ENCODE results near the gene FILIP1.
A peak's percentile ranks its signal among the peaks of the same experiment; 100 is the strongest.

FILIP1 gene

DNA sequence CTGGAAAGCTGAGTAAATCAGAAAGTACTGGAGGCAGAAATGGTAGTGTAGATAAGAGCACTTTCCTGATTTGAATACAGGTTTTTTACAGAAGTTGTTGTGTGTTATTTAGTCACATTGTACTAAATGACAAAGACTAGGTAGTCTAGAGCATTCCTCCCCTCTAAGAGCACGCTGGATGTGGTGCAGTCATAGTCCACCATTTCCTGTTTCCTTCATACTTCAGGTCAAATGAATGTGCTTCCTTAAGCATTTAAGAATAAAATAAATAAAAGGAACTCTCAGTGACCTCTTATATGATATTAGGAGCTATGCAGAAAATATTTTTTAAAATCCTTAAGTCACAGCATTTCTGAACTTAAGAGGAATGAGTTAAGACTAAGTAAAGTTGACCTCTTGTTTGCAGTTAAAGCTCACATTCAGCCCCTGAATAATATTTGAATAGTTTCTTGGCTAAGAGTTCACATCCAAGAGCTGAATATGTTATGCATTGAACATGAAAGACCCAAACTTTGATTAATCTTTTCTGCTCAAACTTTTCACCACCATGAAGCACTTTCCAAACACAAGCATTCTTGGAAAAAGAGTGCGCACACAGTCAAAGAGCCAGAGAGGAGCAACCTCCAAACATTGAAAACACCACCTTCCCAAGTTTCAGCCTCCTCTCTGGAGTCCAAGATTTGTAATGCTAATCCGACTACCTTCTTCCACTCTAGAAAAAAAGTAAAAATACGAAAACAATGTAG lies 155.6 kb downstream of the FILIP1 start:
- DNase-seq (ENCODE audit: low spot score) = peak; percentile 30

DNA sequence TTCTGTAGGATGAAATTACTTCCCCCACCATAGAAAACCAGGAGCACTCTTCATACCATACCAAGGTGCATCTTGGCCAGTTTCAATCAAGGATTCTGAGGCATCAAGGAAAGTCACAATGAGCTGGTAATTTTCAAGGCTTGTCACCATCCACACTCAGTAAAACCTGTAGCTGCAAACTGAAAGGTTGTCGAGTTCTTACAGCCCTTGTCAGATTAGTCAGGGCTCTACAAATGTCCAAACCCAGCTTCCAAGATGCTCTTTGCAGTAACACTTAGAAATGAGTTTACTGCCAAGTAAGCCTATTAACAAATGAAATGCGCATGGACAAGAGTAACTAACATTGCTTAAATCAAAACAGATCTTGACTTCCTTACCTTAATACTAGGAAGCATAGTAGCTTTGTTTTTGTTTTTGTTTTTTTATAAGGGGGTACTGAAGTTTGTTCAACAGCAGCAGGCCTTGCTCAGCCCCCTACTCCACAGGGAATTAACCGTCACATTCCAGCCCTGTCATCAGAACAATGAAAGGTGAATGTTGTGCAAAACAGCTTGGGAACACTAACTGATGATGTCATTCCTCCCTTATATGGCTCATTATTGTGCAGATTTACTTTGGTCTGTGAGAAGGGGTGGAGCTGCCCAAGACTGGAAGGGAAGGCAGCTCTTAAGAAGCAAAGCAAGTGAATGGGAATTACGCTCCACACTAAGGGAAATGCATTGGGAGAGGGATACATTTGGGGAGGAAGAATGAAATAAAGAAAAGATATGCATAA lies 159.1 kb downstream of the FILIP1 start:
- peak; percentile 77 for DNase-seq (ENCODE audit: low spot score)

DNA sequence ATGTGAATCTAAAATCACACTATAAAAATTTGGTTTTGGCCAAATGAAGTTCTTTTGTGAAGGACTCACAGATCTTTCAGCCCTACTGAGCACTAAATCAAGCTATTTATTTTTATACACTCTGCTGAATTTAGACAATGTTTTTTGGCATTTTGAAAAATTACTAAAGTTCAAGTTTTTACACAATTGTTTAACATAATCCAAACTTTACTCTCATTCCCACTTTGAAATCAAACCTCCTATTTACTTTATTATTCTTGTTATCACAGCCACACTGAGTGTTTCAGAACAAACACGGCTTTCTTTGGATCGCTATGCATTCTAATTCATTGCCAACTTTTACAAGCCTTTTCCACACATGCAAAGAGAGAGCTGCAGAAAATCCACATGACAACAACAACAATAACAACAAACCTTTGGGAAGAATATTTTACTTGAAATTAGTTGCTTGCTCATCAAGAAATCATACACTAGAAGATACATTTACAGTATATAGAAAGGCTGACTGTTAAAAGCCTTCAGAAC lies 159.9 kb downstream of the FILIP1 start:
- DNase-seq (ENCODE audit: low spot score) = no peak

DNA sequence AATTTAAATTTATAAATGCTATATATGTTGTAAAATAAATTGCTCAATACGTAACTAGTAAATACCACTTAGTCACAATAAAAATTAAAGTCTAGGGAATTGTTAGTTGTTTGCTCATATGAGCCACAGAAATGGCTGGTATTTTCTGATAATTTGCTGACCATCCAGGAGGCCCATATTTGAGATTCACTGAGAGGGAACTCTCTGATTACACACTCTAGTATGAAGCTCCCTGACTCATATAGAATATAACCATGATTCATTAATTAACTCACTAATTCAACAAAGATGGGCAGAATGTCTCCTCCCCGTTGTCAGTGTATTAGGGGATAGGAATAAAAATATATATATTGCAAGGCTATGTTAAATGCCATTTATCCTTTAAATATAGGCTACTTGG lies 162.4 kb downstream of the FILIP1 start:
- DNase-seq (ENCODE audit: low spot score) = no peak

DNA sequence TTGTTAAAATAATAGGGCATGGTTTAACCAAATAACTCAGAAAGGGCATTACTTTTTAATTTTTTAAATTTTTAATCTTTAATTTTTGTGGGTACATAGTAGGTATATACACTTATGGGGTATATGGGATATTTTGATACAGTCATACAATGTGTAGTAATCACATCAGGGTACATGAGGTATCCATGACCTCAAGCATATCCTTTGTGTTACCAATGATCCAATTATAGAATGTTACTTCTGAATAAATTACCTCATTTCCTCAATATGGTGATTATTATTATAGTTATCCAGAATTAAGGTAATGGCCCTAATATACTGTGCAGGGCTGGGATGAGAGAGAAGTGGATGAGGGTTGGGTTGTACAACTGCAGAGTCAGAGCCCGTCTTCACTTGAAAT lies 163.9 kb downstream of the FILIP1 start:
- no peak for DNase-seq (ENCODE audit: low spot score)

DNA sequence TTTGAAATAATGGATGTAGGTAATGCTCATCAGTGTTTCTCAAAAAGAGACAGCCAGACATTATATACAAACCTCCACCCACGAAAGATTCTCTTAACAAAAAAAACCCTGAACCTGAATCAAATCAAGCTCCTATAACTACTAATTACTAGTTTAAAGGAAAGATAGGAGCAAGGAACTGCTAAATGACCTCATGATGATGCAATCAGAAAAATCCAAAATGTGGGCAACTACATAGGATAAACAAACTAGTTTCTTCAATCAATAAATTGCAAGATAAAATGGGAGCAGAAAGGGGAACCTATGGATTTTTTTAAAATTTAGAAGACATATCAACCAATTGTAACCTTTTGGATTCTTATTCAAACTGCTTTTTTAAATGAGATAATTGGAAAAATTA lies 165.8 kb downstream of the FILIP1 start:
- DNase-seq (ENCODE audit: low spot score) = no peak

DNA sequence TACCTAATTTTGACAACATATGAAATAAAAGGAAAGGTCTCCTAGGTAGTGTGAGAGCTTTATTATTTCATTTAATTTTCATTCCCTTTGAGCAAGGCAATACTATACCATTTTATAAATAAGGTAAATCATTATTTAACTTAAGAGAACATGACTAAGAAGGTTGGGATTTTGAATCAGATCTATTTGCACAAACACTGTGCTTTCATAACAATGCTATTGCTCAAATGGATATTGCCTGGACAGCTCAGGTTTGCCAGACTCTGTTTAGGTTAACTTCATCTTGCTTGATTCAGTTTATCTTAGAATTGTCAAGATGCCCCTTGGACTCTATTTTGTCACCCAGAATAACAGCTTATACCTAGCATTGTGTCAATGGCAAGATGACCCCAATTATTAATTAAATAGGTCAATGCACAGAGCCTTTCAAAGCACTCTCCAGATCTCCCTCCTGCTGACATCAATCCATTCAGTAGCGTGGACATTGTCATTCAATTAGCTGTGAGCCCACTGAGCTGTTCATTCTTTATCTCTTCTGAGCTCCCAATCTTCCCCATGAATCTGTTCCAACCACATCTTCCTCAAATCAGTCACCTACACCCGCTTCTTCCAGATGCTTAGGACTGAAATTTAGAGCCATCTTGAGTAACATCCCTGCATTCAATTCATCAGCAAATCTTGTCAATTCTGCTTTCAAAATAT lies 166.9 kb downstream of the FILIP1 start:
- DNase-seq (ENCODE audit: low spot score) = no peak

DNA sequence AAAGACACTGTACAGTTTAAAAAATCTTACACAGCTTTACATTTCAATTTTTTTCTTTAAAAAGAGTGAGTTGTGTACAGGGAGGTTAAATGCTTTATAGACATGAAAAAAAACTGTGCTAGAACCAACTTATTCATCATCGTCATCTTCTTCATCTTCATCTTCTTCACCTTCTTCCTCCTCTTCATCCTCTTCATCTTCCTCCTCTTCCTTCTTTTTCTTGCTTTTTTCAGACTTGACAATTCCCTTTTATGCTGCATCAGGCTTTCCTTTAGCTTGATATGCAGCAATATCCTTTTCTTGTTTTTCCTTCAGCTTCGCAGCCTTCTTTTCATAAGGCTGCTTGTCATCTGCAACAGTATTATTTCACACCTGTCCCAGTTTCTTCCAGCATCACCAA lies 174.7 kb downstream of the FILIP1 start:
- DNase-seq (ENCODE audit: low spot score) = no peak

DNA sequence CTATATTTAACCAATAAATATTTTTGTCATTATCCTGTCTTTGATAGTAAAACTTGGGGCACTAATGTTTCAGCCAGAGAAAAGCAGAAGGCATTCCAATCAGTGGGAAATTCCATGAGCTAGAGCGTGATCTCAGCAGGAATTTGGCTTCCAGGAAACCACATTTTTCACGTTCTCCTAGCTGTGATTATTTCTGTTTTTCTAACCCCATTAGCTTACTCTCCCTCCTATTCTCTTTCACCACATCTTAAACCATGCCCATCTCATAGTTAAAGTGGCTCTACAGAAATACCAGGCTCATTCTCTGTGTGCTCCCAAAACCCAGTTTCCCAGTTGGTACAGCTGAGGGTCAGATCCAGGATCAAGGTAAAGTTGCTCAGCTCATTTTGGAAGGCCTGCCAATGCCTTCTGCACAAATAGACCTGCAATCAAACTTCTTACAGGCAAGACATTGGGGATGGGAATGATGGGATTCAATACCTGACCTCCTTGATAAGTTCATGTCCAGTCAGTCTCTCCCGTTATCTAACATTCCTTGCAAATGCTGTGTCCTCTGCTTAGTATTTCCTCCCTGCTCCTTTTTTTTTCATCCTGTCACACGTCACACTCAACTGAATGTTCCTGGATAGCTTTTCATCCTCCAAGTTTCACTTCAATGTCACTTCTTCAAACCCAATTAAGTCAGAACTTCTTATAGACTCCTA lies 175.9 kb downstream of the FILIP1 start:
- DNase-seq (ENCODE audit: low spot score) = no peak

DNA sequence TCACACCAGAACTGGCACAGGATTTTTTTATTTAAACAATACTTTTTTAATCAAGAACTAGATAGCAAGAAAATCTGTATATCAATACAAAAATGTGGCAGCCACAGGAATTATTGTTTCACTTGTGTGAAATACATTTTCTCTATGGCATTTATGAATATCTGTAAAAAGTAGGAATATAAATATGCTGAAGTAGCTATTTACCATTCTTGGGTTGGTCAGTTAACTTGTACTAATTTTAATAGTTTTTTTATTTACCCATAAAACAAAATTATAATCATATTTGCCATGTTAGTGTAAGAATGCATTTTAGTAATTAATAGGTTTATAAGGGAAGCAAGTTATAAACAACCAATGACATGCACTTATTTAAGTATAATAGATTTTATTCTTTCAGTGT lies 177.6 kb downstream of the FILIP1 start:
- no peak for DNase-seq (ENCODE audit: low spot score)

DNA sequence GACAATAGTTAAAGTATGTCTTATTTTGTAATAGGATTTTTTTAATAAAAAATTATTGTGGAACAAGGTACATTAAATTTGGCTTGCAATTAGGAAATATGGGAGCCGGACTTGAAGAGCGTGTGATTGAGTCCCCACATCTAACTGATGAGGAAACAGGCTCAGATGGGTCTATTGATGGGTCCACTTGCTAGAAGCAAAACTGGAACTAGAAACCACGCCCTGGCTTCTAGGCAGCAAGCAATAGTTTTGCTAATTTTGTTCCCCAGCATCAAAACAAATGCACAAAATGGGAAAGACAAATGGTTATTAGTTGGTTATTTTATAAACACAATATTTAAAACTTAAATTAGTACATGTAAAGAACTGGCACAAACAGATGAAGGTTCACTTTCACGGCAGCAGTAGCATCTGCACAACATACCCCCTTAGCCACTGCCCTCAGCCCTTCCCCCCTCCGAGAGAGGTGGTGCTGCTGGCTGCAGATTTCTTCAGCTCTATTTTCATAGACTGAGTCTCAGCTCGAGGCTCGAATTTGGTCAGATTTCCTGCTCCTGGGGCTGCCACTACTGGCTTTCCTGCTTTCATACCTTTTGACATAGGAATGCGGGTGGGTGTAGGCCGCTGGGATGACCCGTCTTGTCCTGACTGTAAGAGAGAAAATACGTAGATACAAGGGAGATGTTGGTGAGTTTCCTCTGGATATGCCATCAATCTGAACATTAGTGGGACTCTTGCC lies 185.2 kb downstream of the FILIP1 start:
- DNase-seq (ENCODE audit: low spot score) = no peak

DNA sequence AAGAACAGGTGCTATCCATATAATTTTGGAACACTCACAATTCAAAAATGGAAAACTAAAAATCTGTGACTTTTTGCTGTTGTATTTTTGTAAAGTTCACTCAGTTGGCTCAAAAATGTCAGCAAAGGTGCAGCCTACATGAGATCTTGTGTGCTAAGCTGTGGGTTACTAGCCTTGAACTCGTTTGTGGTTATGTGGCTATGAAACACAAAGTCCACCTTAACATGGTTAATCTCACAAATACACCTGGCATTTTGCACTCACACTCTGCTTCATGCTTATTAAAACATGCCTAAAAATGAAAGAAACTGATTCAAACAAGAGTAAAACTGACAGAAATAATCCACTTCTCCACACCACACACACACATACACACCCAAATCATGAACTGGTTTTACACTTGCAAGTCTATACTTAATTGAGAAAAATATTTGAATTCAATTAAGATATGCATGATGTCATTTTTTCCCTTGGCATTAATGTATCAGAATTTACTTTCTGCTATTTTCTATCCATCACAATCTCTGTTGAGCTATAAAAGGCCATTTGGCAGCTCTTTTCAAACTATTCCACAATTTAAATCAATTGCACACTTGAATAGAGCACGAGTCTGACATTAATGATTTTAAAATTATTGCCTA lies 186.1 kb downstream of the FILIP1 start:
- no peak for DNase-seq (ENCODE audit: low spot score)

DNA sequence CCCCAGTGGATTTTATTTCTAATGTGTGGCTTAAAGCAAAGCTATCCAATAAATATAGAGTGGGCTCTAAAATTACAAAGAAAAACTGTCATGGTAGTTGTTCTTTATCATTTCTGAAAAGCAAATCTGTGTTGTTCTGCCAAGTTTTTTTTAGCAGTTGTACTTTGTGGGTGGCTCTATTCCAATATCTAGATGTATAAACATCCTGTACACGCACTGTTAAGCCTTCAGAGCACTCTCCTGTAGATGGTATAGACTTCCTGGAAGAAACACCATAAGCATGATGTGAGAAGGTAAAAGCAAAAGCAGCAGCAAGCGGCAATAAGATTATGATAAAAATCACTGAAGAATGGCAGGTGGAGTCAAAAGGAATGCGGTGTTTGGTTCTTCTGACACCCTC lies 187.5 kb downstream of the FILIP1 start:
- no peak for DNase-seq (ENCODE audit: low spot score)

DNA sequence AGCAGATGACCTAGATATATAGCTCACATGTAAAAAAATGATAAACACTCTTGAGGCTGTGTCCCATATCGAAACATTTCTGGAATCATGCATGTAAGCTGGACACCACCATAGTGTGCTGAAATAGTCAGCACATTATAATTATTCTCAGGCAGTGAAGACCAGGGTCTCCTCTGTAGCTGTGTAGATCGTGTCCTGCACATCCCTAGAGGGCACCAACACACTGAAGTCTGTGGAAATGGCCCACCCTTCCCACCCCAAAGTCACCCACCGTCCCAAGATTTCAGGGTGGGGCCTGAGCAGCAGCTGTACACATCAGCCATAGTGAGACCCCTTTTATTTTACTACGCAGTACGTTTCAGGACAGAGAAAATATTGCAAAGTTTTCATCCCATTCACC lies 188.0 kb downstream of the FILIP1 start:
- no peak for DNase-seq (ENCODE audit: low spot score)

DNA sequence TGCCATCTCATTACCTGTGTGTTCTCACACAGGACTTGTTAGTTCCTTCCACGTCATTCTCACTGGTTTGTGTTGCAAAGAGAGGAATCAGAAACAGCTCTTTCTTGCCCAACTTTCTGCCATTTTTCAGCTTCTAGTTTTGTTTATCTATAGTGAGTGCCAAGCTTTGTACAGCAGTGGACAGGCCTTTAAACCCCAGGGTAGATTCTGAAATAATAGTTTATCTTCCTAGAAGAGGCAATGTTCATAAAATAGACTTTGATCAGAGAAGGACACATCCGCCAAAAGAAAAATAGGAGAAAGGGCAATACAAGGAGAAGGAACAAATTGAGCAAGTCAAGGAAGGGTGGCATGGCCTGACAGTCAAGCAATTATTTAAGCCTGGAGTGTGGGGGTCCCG lies 191.3 kb downstream of the FILIP1 start:
- DNase-seq (ENCODE audit: low spot score) = no peak

DNA sequence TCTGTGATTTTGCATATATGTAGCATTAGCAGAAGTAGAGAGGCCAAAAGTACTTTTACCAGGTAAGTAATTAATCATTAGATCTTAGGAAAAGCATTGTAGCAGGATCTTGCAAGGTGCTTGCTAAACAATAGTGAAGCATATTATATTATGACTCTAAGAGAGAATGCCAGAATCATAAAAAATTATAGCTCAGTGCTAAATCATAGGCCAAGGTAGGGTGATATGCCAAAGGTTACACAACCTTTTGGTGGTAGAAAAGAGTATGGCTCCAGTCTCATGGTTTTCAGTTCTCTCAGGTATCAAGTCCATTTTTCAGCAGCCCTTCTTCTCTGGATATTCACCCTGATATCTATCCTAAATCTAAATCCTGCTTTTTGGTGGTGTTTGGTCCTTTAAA lies 192.1 kb downstream of the FILIP1 start:
- no peak for DNase-seq (ENCODE audit: low spot score)

DNA sequence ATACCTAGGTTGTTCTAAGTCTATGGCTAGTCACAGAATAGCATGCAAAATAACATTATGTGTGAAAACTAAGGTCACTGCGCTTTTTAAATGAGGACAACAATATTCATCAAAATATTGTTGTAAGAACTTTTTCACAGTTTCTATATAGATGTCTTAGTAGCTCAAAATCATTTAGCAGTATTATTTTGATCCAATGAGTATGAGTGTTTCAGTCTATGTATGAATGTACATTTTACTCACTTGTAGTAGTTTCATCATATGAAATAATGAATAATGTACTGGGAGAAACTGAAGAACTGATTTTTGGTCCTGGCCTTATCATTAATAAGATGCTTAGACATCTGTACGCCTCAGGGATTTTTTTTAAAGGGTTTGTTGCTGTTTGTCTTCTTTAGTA lies 192.5 kb downstream of the FILIP1 start:
- DNase-seq (ENCODE audit: low spot score) = no peak

DNA sequence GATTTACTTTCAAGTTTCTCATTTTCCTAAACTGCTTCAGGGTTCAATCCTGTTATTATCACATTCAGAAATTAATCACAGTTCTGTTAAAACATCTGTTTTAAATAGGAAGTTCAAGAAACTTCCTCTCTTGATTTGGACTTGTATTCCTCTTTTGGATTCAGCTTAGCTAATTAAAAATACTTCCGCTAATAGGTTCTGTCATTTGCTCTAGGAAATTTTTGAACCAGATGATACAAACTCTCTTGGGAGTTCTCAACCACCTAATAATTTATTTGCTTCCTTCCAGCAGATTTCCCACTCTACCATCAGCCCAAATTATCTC lies 193.1 kb downstream of the FILIP1 start:
- DNase-seq (ENCODE audit: low spot score) = no peak

DNA sequence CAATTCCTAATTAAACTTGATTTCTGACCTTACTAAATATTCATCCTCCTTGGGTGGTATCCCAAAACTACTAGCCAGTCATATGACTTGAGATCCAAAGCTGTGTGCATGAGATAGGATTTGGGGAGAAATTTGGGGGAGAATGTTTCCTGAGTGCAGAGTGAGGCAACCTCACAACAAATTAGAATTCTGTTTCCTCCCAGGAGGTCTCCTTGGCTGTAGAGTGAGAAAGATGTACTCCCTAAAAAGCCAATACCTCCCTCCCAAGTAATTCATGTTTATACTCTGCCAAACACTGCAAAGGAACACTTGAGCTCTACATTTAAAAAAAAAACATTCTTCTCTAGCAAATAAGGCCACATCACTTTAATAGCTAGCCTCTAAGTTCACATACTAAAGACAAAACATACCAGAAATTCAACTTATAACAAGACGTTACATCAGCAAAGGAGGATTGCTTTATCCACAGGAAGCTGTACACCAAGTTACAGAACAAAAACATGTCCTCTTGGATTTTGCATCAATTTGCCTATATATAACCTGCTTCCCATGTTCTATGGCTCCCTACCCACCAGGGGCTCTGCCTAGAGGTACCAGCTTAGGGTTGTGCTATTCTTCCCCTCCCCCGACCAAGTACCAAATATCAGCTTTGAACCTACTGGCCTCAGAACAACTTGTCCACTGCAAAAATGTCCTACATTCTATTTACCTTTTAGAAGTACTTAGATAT lies 193.6 kb downstream of the FILIP1 start:
- DNase-seq (ENCODE audit: low spot score) = no peak

Measured in kidney capillary endothelial cell (primary cell).